ENCODE data around the gene NTRK1.
"Not testable (repeated sequence)": the region's sequence is repeated elsewhere in the genome, so short reads cannot be mapped to it uniquely, and the experiment has no call there.

- not testable (repeated sequence) for TF ChIP-seq CTCF, POLR2A, POLR2AphosphoS5 (IDR thresholded peaks at IDR 0.05)
These were observed 66.0 kb downstream of the NTRK1 start for GRCh38 chr1:156926695-156927094.

Data from breast epithelium (tissue), 3 donors.